AG09319 (cell line): Measurements from ENCODE around the gene DEAF1.

Source experiments
- DNase-seq: peaks from one replicate; pipeline ENCODE4 v3.0.0-alpha.2; 2010; ENCODE audit warnings: low read depth; ENCODE audit errors: extremely low read depth
- TF ChIP-seq, protein P1 (sequence below): IDR thresholded peaks from 2 replicates; pipeline ENCODE4 v1.5.1; 2011; ENCODE audit warnings: low read depth, mild to moderate bottlenecking, inconsistent platforms, low read length, moderate library complexity

DEAF1 gene

GRCh38 chr11:643849-644738 is 50.9 kb downstream of the DEAF1 start:
- DNase-seq, result no peak
- TF ChIP-seq, protein P1, sequence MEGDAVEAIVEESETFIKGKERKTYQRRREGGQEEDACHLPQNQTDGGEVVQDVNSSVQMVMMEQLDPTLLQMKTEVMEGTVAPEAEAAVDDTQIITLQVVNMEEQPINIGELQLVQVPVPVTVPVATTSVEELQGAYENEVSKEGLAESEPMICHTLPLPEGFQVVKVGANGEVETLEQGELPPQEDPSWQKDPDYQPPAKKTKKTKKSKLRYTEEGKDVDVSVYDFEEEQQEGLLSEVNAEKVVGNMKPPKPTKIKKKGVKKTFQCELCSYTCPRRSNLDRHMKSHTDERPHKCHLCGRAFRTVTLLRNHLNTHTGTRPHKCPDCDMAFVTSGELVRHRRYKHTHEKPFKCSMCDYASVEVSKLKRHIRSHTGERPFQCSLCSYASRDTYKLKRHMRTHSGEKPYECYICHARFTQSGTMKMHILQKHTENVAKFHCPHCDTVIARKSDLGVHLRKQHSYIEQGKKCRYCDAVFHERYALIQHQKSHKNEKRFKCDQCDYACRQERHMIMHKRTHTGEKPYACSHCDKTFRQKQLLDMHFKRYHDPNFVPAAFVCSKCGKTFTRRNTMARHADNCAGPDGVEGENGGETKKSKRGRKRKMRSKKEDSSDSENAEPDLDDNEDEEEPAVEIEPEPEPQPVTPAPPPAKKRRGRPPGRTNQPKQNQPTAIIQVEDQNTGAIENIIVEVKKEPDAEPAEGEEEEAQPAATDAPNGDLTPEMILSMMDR, result no peak

DNA sequence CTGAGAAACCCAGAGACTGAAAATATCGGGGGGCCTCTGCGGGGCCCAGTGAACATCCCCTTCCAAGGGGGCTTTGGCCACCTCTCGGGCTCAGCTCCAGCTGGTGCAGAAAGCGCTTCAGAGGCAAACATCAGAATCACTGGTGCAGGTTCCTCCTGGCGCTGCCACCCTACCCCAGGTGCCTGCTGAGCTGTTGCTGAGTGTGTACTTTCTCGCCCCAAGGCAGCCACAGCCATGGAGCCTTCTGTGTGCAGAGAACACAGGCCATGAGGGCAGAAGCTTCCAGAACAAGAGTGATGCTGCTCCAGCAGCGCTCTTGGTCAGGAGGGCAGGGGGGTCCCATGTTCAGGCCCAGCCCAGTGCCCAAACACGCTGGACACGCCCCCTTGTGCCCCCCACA is 51.7 kb downstream of the DEAF1 start:
- TF ChIP-seq, protein P1, result no peak
- DNase-seq, result no peak

- TF ChIP-seq, protein P1, result no peak
- DNase-seq, result no peak
These were observed 53.1 kb downstream of the DEAF1 start for GRCh38 chr11:641806-642370.

- TF ChIP-seq, protein P1, result no peak
- DNase-seq, result no peak
These were observed 54.9 kb downstream of the DEAF1 start for GRCh38 chr11:640021-640706.

DNA sequence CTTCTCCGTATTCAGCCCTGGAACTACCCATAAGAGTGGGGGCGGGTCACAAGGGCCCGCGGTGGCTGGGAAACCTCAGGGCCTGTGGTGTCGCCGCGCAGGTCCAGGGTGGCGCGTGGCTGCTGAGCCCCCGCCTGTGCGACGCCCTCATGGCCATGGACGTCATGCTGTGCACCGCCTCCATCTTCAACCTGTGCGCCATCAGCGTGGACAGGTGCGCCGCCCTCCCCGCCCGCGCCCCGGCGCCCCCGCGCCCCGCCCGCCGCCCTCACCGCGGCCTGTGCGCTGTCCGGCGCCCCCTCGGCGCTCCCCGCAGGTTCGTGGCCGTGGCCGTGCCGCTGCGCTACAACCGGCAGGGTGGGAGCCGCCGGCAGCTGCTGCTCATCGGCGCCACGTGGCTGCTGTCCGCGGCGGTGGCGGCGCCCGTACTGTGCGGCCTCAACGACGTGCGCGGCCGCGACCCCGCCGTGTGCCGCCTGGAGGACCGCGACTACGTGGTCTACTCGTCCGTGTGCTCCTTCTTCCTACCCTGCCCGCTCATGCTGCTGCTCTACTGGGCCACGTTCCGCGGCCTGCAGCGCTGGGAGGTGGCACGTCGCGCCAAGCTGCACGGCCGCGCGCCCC is 55.6 kb downstream of the DEAF1 start:
- no peak for DNase-seq
- TF ChIP-seq, protein P1, result no peak

GRCh38 chr11:638631-639331 is 56.2 kb downstream of the DEAF1 start:
- TF ChIP-seq, protein P1, result no peak
- no peak for DNase-seq
